HUES6 (cell line): Measurements from ENCODE around the gene B4GALT5.

Experiments used
- H3K27ac ChIP-seq: 2 replicates; pipeline ENCODE4 v1.7.0; 2013; ENCODE audit warnings: low read depth, mild to moderate bottlenecking, low read length, inconsistent platforms
- H3K27me3 ChIP-seq: 2 replicates; pipeline ENCODE4 v1.6.1; 2013; ENCODE audit warnings: low read length; ENCODE audit not compliant: control insufficient read depth, insufficient read depth
- H3K36me3 ChIP-seq: 2 replicates; pipeline ENCODE4 v1.6.1; 2013; ENCODE audit warnings: low read length; ENCODE audit not compliant: control insufficient read depth, insufficient read depth
- H3K4me1 ChIP-seq: 2 replicates; pipeline ENCODE4 v1.6.1; 2013; ENCODE audit warnings: low read length; ENCODE audit not compliant: control insufficient read depth, insufficient read depth
- H3K4me3 ChIP-seq: 2 replicates; pipeline ENCODE4 v1.5.1; 2013; ENCODE audit warnings: low read depth, low read length
- H3K9ac ChIP-seq: one replicate; pipeline ENCODE4 v1.6.1; 2013; ENCODE audit warnings: mild to moderate bottlenecking, low read length
- H3K9me3 ChIP-seq: 2 replicates; pipeline ENCODE4 v1.6.1; 2013; ENCODE audit warnings: low read depth, low read length; ENCODE audit not compliant: control insufficient read depth, insufficient read depth

B4GALT5 gene

DNA sequence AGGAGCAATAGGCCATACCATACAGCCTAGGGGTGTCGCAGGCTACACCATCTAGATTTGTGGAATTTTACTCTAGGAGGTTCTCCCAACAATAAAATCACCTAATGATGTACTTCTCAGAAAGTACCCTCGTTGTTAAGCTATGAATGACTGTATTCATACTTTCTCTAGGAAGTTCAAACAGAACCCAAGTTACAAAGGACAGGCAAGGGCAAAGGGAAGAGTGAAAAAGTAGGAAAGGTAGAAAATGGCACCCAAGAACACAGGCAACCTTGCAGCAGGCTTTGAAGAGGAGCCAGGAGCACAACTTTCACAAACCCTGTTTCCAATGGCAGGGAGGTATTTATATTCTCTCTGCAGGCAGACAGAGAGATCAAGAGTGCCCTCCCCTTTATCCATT is 67.2 kb downstream of the B4GALT5 start:
- Histone ChIP-seq H3K27ac (no peak overlapping the region), H3K9ac (no peak overlapping the region), H3K4me3 (no peak overlapping the region), H3K27me3 (no peaks in the 10 kb centered on the region), H3K36me3 (peaks cover 78% of the 10 kb centered on the region), H3K9me3 (no peaks in the 10 kb centered on the region), H3K4me1 (0 out of 2 replicates have a peak, but pooled peaks cover 4% of the 10 kb centered on the region)

DNA sequence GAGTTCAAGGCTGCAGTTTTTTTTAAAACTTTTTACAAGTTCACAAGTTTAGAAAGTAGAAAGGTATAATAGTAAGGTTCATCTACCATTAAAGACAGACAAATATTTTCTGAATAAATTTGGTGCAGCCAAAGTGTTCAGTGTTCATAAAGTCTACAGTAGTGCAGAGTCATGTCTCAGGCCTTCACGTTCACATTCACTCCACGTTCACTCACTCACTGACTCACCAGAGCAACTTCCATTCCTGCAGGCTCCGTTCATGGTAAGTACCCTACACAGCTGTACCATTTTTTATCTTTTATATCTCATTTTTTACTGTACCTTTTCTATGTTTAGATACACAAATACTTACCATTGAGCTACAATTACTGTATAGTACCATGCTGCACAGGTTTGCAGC is 67.6 kb downstream of the B4GALT5 start:
- Histone ChIP-seq H3K9me3 (no peaks in the 10 kb centered on the region), H3K36me3 (peaks cover 82% of the 10 kb centered on the region), H3K27ac (no peak overlapping the region), H3K4me1 (0 out of 2 replicates have a peak, but pooled peaks cover 4% of the 10 kb centered on the region), H3K4me3 (no peak overlapping the region), H3K9ac (no peak overlapping the region), H3K27me3 (no peaks in the 10 kb centered on the region)

DNA sequence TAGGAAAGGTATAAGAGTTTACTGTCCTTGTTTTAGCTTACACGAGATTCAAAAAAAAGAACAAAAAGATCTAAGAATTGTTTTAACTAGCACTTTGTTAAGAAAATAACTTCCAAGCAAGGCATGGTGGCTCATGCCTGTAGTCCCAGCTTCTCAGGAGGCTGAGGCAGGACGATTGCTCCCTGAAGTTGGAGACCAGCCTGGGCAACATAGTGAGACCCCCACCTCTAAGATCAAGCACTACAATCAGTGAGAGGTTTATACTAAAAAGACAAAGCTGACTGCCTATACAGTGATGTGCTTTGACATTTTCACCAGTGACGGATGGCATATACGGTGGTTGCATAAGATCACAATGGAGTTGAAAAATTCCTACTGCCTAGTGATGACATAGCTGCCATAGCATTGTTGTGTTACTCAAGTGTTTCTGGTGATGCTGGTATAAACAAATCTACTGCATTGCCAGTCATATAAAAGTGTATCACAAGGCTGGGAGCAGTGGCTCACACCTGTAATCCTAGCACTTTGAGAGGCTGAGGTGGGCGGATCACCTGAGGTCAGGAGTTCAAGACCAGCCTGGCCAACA is 68.6 kb downstream of the B4GALT5 start:
- Histone ChIP-seq H3K4me3 (no peak overlapping the region), H3K27me3 (no peaks in the 10 kb centered on the region), H3K9ac (no peak overlapping the region), H3K36me3 (peaks cover 92% of the 10 kb centered on the region), H3K4me1 (0 out of 2 replicates have a peak, but pooled peaks cover 4% of the 10 kb centered on the region), H3K9me3 (no peaks in the 10 kb centered on the region), H3K27ac (no peak overlapping the region)

DNA sequence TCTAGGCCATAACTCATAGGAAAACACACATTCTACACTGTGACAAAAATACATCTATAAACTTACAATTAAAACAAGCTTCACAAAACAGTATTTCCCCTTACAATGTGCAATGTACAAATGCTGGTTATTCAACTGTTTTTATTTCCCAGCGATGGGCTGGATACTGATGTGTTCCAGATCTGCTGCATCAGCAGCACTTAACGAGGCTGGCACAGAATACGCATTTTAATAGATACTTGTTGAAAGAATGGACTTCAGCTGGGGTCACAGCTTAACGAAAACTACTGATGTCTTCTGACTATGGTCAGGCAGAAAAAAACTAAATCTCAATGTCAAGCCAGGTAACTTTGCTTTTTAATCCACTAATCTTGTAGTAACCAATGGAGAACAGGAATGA is 70.9 kb downstream of the B4GALT5 start:
- Histone ChIP-seq H3K9me3 (no peaks in the 10 kb centered on the region), H3K9ac (no peak overlapping the region), H3K27ac (no peak overlapping the region), H3K27me3 (no peaks in the 10 kb centered on the region), H3K4me3 (no peak overlapping the region), H3K4me1 (0 out of 2 replicates have a peak, but pooled peaks cover 4% of the 10 kb centered on the region), H3K36me3 (peaks cover 91% of the 10 kb centered on the region)

DNA sequence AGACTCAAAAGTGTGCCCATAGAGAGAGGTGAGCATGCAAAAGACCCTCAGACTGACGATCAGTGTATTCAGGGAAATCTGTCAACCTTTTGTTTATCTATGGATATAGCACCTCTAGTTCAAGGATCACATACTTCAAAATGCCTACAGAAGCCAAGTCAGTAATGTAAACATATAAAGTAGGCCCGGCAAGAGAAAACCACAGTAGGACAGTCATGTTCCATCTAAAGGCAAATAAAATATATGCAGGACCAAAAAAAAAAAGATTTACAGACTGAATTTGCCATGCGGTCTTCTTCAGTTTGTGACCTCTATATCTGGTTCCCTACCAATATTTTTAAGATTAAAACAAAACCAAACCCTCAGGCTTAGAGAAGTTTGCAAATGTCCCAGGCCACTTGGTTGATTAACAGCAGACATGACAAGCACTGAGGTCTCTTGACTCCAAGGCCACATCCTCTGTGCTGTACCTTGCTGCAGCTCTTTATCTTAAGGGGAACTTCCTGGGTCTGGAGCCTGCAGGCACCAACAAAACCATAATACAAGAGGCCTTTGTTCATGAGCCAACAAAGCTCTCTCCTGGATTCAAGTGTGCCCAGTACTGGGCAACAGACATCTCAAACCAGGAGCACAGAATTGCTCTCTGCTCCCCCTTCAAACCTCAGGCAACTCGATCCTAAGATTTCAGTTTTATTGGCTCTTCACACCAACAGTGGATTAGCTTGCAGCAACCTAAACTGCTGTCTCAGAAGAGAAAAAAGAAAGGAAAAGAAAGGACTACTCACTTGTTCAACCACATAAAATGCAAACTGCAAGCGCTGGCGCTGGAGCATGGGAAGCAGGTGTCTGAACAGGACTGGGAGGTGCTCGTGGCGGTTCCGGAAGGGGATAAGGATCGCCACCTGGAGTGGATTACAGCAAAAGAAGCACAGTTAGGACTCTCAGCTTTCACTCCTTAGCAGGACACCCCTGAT is 71.7 kb downstream of the B4GALT5 start:
- Histone ChIP-seq H3K4me3 (no peak overlapping the region), H3K36me3 (peaks cover 89% of the 10 kb centered on the region), H3K4me1 (0 out of 2 replicates have a peak, but pooled peaks cover 4% of the 10 kb centered on the region), H3K9ac (no peak overlapping the region), H3K27me3 (no peaks in the 10 kb centered on the region), H3K27ac (no peak overlapping the region), H3K9me3 (no peaks in the 10 kb centered on the region)

DNA sequence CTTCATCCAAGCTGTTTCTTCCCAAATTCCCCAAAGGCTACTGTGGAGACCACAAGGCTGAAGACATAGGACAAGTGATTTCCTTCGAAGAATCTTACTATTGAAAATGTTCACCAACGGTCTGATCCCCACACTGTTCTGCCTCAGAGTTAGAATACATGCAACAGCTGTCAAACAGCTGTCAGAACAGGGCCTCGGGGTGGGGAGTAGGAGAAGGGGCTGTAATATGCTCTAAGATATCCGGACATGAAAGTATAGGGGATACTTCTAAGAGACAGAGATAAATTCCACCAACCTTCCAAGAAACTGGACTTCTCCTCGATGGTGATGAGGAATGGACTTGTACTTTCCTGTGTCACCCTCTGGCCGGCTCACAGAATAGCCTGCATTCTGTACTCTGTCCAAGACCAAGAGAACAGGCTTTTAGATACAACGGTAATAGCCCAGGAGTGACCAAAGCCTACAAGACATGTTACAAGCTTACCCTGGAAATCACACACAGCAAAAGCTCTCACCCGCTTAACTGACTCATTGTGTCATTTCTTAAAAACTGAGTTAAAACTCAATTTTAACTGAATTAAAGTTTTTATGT is 76.5 kb downstream of the B4GALT5 start:
- Histone ChIP-seq H3K4me3 (no peak overlapping the region), H3K27ac (no peak overlapping the region), H3K9ac (no peak overlapping the region), H3K4me1 (peaks cover 17% of the 10 kb centered on the region), H3K27me3 (no peaks in the 10 kb centered on the region), H3K36me3 (peaks cover 69% of the 10 kb centered on the region), H3K9me3 (no peaks in the 10 kb centered on the region)

DNA sequence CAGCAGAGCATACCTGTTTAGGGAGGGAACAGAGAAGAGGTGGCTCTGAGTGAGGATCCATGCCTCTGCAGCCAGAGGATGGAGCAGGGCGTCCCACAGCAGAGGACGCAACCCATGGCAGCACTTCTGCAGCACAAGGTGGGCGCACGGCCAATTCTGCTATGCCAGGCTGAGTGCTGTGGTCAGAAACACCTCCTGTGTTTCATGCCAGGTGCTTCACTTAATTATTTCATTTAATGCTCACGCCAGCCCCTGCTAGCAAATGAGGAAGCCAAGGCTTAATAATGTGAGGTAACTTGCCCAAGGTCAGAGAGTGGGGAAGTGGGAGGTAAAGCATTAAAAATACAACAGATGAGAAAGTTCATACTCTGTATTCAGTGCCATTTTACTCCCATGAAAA is 77.2 kb downstream of the B4GALT5 start:
- H3K9me3 ChIP-seq: no peaks in the 10 kb centered on the region
- no peak overlapping the region for H3K27ac ChIP-seq
- H3K36me3 ChIP-seq: peaks cover 62% of the 10 kb centered on the region
- H3K27me3 ChIP-seq: no peaks in the 10 kb centered on the region
- no peak overlapping the region for H3K9ac ChIP-seq
- peaks cover 24% of the 10 kb centered on the region for H3K4me1 ChIP-seq
- no peak overlapping the region for H3K4me3 ChIP-seq

DNA sequence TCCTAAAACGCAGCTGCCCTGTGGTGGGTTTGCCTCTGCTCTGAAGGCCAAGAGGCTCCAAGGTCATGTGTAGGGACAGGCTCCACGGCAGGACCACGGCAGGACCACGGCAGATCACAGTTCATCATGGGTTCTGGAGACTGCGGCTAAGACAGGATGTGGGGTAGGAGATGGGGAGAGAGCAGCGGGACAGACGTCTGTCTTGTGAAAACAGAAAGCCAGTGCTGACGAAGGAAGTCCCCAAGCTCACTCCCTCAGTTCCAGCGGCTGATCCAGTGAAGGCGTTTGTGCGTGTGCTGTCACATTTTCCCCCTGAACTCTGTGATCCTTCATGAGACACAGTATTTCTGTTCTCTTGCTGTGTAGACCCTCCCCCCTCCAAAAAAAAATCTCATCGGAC is 77.8 kb downstream of the B4GALT5 start:
- Histone ChIP-seq H3K4me3 (no peak overlapping the region), H3K9ac (no peak overlapping the region), H3K27ac (no peak overlapping the region), H3K36me3 (peaks cover 56% of the 10 kb centered on the region), H3K9me3 (no peaks in the 10 kb centered on the region), H3K4me1 (peaks cover 30% of the 10 kb centered on the region), H3K27me3 (no peaks in the 10 kb centered on the region)

DNA sequence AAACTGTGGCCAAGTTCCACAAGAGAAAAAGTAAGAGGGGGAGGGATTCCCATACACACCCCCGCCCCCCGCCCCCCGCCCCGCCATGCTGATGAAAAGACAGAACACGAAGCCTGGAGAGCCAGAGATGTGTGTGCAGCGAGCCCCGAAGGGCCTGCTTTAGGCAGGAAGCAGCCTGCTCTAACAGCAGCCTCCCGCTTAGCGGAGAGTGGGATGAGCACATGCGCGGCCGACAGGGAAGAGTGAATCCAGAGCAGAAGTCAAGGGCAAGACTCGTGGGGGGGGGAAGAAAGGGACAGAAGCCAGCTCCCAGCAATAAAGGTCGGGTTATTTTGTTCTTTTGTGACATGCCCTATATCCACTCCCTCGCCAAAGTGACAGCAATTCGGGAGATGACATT is 78.5 kb downstream of the B4GALT5 start:
- H3K27me3 ChIP-seq: no peaks in the 10 kb centered on the region
- peaks cover 49% of the 10 kb centered on the region for H3K36me3 ChIP-seq
- no peak overlapping the region for H3K4me3 ChIP-seq
- no peak overlapping the region for H3K27ac ChIP-seq
- peaks cover 33% of the 10 kb centered on the region for H3K4me1 ChIP-seq
- no peak overlapping the region for H3K9ac ChIP-seq
- no peaks in the 10 kb centered on the region for H3K9me3 ChIP-seq

DNA sequence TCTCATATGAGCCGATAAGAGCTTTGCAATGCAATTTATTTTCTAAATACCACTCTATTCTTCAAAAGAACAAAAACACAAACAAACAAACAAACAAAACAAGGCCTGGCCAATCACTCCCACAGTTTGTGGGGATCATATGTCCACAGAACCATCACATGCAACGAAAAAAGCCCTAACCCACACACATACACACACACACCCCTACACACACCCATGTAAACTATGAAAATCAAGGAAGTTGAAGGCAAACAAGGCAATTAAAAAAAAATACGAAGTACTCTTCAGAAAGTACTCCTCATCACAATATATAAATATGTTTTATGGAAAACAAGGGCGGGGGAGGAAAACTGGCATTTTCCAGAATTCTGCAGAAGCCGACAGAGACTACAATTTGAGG is 79.6 kb downstream of the B4GALT5 start:
- Histone ChIP-seq H3K27ac (no peak overlapping the region), H3K9me3 (0 out of 2 replicates have a peak, but pooled peaks cover 2% of the 10 kb centered on the region), H3K27me3 (no peaks in the 10 kb centered on the region), H3K9ac (no peak overlapping the region), H3K4me3 (no peak overlapping the region), H3K4me1 (peaks cover 33% of the 10 kb centered on the region), H3K36me3 (peaks cover 39% of the 10 kb centered on the region)

DNA sequence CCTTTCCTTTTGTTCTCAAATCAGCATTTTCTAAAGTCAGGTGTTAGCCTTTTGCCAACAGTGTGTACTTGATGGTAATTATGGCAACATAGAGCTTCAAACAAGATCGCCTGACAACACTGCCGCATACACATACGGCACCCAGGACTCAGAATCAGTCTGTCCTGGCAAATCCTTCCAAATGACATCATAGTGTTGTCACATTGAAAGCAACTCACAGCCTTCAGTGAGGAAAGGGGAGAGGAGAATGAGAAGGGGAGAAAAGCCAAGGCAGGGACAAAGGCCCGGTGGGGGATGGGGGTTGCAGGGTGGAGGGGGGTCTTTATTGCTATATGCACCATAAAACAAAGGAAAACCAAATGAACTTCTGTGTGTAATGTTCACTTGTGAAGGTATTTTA is 80.0 kb downstream of the B4GALT5 start:
- Histone ChIP-seq H3K27me3 (no peaks in the 10 kb centered on the region), H3K9ac (no peak overlapping the region), H3K4me3 (no peak overlapping the region), H3K4me1 (peaks cover 33% of the 10 kb centered on the region), H3K36me3 (peaks cover 35% of the 10 kb centered on the region), H3K9me3 (0 out of 2 replicates have a peak, but pooled peaks cover 3% of the 10 kb centered on the region), H3K27ac (no peak overlapping the region)
